ENCODE results near the gene LIMS3. TPM values are rescaled to one million over a fixed set of nuclear protein-coding genes. Genes with fewer than 3 reads are reported as not detected.
"Not testable (repeated sequence)": the region's sequence is repeated elsewhere in the genome, so short reads cannot be mapped to it uniquely, and the experiment has no call there.

LIMS3 gene
- total RNA-seq, 1 donor from 2014 or later = 0.16 TPM

DNA sequence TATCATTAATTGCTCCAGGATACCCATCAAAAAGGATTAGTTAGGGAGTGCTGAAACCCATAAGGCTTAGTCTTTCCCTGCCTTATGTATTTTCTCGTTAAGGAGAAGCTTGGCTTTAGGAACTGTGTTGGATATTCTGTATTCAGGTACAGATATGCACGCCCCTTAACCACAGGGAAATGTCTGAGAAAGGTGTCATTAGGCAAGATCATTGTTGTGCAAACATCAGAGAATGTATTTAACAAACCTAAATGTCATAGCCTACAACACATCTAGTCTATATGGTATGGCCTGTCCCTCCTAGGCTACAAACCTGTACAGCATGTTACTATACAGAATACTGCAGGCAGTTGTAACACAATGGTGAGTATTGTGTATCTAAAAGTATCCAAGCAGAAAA, 10.1 kb downstream of the LIMS3 start:
- H3K27ac Mint-ChIP-seq; H3K36me3 Mint-ChIP-seq (ENCODE audit: low read depth); H3K4me3 Mint-ChIP-seq; intact Hi-C loops (cut with micrococcal nuclease); H3K27me3 Mint-ChIP-seq; H3K4me1 Mint-ChIP-seq; DNase-seq; H3K9me3 Mint-ChIP-seq: not testable (repeated sequence)

DNA sequence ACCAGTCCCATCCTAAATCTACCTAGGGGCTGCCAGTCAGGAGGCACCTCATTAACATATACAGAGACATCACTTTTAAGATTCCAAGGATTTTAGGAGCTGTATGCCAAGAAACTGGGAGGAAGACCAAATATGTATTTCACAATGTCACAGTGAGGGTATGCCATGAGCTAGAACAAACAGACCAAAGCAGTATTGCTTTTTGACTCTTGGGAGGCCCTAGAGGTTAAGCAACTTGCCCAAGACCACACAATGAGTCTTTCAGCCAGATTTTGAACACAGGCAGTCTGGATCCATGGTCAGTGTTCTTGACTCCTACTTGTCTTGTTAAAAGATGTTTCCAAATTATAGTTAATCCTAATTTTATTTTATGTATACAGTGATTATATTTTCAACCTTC, 12.3 kb downstream of the LIMS3 start:
- H3K27ac Mint-ChIP-seq; H3K4me3 Mint-ChIP-seq; H3K27me3 Mint-ChIP-seq; intact Hi-C loops (cut with micrococcal nuclease); H3K9me3 Mint-ChIP-seq; H3K36me3 Mint-ChIP-seq (ENCODE audit: low read depth); DNase-seq; H3K4me1 Mint-ChIP-seq: not testable (repeated sequence)

DNA sequence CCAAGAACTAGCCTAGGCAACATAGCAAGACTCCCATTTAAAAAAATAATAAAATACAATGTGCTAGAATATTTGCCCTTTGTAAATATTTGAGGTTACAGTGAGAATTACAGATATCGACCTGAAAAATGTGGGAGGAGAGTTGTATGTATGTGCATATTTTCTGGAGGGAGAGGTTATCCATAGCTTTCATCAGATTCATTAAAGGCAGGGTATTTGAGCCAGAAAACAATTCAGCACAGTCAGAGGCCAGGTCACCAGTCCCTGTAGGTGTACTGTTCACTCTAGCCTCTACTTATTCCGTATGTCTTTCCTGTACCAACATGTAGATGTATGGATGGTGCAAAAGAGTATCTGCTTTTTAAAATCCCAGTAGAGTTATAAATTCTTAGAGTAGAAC, 15.4 kb downstream of the LIMS3 start:
- H3K36me3 Mint-ChIP-seq (ENCODE audit: low read depth); H3K27me3 Mint-ChIP-seq; H3K9me3 Mint-ChIP-seq; intact Hi-C loops (cut with micrococcal nuclease); H3K4me1 Mint-ChIP-seq; H3K27ac Mint-ChIP-seq; H3K4me3 Mint-ChIP-seq: not testable (repeated sequence)
- DNase-seq = peak; percentile 9

DNA sequence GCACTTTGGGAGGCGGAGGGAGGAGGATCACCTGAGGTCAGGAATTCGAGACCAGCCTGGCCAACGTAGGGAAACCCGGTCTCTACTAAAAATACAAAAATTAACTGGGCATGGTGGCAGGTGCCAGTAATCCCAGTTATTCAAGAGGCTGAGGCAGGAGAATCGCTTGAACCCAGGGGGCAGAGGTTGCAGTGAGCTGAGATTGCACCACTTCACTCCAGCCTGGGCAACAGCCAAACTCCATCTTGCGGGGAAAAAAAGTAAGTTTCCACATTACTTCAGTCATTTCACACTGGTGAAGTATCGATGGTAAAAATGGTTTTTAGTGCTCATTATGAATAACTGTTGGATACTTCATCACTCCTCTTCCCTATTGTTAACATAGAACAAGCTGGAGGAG, 16.1 kb downstream of the LIMS3 start:
- DNase-seq; H3K27me3 Mint-ChIP-seq; H3K27ac Mint-ChIP-seq; H3K36me3 Mint-ChIP-seq (ENCODE audit: low read depth); H3K9me3 Mint-ChIP-seq; H3K4me3 Mint-ChIP-seq; intact Hi-C loops (cut with micrococcal nuclease); H3K4me1 Mint-ChIP-seq: not testable (repeated sequence)

DNA sequence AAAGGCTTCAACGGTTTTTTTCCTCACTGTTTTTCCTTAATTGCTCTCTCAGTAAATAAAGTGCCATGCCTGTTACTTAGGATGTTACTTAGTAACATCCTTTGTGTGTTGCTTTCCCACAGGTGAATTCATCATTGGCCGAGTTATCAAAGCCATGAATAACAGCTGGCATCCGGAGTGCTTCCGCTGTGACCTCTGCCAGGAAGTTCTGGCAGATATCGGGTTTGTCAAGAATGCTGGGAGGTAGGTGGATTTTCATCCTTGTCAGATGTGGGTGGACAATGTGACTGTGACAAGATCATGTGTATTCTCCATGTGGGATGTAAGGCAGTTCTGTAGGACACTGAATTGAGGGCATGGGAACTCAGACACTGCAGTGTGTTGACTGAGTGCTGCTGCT, 17.3 kb downstream of the LIMS3 start:
- H3K9me3 Mint-ChIP-seq; H3K27ac Mint-ChIP-seq; H3K27me3 Mint-ChIP-seq; H3K36me3 Mint-ChIP-seq (ENCODE audit: low read depth); H3K4me3 Mint-ChIP-seq; DNase-seq; intact Hi-C loops (cut with micrococcal nuclease); H3K4me1 Mint-ChIP-seq: not testable (repeated sequence)

DNA sequence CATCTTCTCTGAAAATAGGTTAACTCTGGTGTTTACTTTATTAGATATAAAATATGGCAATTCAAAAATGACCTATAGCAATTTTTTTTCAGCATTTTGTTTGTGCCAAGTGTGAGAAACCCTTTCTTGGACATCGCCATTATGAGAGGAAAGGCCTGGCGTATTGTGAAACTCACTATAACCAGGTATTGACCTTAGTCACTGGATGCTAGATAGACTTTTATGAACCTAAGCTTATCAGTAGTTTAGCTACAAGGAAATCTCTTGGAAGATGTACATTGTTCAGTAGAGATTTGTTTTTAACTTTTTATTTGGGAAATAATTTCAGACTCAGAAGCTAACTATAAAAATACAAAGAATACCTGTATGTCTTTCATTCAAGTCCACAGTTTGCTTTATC, 21.7 kb downstream of the LIMS3 start:
- H3K9me3 Mint-ChIP-seq; H3K36me3 Mint-ChIP-seq (ENCODE audit: low read depth); DNase-seq; H3K4me3 Mint-ChIP-seq; H3K27ac Mint-ChIP-seq; intact Hi-C loops (cut with micrococcal nuclease); H3K4me1 Mint-ChIP-seq; H3K27me3 Mint-ChIP-seq: not testable (repeated sequence)

DNA sequence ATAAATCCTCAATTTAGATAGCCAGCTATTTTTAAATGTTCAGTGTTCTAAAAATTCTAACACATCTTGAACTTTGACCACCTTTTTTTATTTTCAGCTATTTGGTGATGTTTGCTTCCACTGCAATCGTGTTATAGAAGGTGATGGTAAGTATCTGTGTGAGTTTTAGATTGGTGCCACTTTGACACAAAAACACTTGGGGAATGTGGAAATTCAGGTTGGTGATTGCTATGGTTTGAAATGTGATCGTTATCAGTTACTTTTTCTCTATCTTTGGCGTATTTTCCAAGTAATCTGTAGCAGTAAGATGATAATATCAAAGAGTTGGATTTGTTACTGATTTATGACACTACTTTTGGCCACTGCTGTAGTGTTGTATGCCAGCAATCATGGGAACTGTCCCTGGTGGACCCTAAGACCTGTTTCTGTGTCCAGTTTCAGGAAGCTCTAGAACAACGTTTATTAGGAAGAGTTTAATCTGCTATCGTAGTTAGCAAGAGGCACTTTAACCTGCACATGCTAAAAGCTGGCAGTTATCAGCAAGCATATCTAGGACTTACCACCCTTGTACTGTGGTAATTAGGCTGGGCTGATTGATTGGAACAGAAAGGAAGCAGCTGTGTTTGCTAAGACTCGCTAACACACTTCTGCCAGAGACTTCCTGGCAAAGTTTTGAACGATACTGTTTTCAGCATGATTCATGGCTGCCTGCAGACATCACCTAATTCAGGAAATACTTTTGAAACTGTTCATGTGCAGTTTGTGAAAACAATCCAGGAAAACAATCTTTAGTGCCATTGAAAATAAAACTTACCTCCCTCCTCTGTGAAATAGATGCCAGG, 23.3 kb downstream of the LIMS3 start:
- DNase-seq; H3K27me3 Mint-ChIP-seq; H3K4me3 Mint-ChIP-seq; intact Hi-C loops (cut with micrococcal nuclease); H3K27ac Mint-ChIP-seq; H3K36me3 Mint-ChIP-seq (ENCODE audit: low read depth); H3K9me3 Mint-ChIP-seq; H3K4me1 Mint-ChIP-seq: not testable (repeated sequence)

DNA sequence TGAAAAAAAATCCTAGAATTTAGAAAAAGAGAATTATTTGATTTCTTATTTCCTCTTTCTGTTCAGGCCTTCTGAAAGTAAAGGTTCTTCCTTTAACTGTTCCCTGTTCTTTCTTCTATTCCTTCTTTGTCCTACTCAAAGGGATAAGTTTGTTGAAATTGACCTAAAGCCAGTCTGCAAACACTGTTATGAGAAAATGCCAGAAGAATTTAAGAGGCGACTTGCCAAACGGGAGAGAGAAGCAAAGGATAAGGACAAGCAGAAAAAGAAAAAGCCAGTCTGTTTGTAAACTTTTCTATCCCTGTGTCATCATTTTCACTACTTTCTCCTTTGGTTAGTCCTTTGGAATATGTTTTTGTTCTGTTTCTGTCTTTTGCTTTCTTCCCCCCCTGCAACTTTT, 26.0 kb downstream of the LIMS3 start:
- intact Hi-C loops (cut with micrococcal nuclease); H3K27me3 Mint-ChIP-seq; H3K36me3 Mint-ChIP-seq (ENCODE audit: low read depth); DNase-seq; H3K4me1 Mint-ChIP-seq; H3K9me3 Mint-ChIP-seq; H3K4me3 Mint-ChIP-seq; H3K27ac Mint-ChIP-seq: not testable (repeated sequence)

DNA sequence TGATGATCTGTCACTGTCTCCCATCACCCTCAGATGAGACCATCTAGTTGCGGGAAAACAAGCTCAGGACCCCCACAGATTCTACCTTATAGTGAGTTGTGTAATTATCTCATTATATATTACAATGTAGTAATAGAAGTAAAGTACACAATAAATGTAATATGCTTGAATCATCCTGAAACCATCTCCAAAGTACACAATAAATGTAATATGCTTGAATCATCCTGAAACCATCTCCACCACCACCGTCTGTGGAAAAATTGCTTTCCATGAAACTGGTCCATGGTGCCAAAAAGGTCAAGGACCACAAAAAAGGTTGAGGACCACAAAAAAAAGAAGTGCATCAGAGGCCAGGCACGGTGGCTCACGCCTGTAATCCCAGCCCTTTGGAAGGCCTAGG, 29.3 kb downstream of the LIMS3 start:
- H3K36me3 Mint-ChIP-seq (ENCODE audit: low read depth); H3K27ac Mint-ChIP-seq; DNase-seq; H3K27me3 Mint-ChIP-seq; H3K9me3 Mint-ChIP-seq; H3K4me3 Mint-ChIP-seq; H3K4me1 Mint-ChIP-seq; intact Hi-C loops (cut with micrococcal nuclease): not testable (repeated sequence)

DNA sequence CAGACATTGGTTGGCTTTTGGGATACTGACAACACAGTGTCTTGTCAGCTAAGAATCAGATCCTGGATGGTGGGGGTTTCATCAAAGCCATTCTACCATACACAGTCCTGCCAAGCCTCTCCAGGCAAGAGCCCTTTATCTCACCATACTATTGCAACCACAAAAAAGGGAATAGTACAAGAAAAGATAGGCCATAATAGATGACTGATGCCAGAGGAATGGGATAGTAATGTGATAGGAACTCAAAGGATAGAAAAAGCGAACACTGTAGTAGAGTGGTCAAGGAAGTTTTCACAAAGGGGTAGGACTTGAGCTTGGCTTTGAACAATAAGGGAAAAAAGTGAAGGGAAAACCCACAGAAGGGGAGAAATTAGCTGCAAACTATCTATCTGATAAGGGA, 30.7 kb downstream of the LIMS3 start:
- H3K27ac Mint-ChIP-seq; H3K36me3 Mint-ChIP-seq (ENCODE audit: low read depth); H3K4me1 Mint-ChIP-seq; intact Hi-C loops (cut with micrococcal nuclease); H3K9me3 Mint-ChIP-seq; H3K27me3 Mint-ChIP-seq; H3K4me3 Mint-ChIP-seq; DNase-seq: not testable (repeated sequence)

DNA sequence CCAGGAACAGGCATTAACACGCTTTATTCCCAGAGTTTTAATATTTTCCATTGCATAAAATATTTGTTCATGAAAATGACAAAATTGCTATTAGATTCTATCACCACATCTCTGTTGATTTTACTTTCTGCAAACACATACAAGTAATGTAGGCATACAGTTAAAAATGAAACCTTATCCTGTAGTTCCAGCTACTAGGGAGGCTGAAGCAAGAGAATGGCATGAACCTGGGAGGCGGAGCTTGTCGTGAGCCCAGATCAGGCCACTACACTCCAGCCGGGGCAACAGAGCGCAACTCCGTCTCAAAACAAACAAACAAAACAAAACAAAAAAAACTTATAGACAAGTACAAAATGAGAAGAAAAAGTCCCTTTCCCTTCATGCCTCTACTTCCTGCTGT, 38.0 kb downstream of the LIMS3 start:
- H3K4me1 Mint-ChIP-seq; H3K36me3 Mint-ChIP-seq (ENCODE audit: low read depth); intact Hi-C loops (cut with micrococcal nuclease); H3K4me3 Mint-ChIP-seq; H3K9me3 Mint-ChIP-seq; H3K27ac Mint-ChIP-seq; H3K27me3 Mint-ChIP-seq; DNase-seq: not testable (repeated sequence)

DNA sequence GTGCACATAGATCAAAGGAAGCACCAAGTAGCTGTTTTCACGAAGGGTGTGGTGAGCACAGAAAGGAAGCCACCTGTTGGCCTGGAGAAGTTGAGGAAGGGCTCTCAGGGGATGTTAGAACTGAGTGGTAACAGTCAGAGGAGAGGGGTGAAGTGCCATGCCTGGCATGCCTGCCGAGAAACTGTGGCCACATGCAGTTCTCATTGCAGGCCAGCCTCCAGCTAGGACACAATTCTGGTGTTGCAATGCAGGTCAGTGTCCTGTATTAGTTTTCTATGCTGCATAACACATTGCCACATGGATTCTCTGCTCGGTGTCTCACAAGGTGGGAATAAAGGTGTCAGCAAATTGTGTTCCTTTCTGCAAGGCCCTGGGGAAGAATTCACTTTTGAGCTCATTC, 46.9 kb downstream of the LIMS3 start:
- H3K27me3 Mint-ChIP-seq; H3K4me3 Mint-ChIP-seq; DNase-seq; H3K36me3 Mint-ChIP-seq (ENCODE audit: low read depth); H3K27ac Mint-ChIP-seq; intact Hi-C loops (cut with micrococcal nuclease); H3K4me1 Mint-ChIP-seq; H3K9me3 Mint-ChIP-seq: not testable (repeated sequence)

DNA sequence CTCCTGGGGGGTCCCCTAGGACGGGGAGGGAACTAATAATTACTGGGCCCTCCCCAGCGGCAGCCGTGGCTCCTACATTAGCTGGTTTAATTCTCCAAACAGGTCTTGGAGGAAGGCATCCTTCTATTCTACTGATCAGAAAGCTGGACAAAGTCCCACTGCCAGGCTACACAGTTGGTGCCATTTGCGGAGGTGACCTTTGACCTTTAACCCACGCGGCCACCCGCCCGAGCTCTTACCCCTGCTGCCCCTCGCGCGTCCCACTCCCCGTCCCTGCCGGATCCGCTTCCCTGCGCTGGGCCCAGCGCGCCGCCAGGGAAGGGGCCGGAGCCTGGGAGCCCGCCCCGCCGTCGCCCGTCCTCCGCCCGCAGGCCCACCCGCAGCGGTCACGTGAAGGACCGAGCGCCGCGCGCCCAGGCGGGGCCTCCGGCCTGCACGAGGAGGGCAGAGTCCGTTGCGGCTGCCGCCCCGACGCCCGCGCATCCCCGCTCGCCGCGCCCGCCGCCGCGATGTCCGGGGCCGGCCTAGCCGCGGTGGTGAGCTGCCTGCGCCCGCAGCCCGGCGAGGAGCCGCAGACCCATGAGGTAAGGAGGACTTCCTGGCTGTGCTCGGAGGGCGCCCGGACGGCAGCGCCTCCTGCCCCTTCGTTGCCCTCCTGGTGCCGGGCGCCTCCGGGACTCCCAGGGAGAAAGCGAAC, 48.9 kb downstream of the LIMS3 start:
- H3K27me3 Mint-ChIP-seq; H3K36me3 Mint-ChIP-seq (ENCODE audit: low read depth); H3K9me3 Mint-ChIP-seq; intact Hi-C loops (cut with micrococcal nuclease); H3K27ac Mint-ChIP-seq; DNase-seq; H3K4me1 Mint-ChIP-seq; H3K4me3 Mint-ChIP-seq: not testable (repeated sequence)

DNA sequence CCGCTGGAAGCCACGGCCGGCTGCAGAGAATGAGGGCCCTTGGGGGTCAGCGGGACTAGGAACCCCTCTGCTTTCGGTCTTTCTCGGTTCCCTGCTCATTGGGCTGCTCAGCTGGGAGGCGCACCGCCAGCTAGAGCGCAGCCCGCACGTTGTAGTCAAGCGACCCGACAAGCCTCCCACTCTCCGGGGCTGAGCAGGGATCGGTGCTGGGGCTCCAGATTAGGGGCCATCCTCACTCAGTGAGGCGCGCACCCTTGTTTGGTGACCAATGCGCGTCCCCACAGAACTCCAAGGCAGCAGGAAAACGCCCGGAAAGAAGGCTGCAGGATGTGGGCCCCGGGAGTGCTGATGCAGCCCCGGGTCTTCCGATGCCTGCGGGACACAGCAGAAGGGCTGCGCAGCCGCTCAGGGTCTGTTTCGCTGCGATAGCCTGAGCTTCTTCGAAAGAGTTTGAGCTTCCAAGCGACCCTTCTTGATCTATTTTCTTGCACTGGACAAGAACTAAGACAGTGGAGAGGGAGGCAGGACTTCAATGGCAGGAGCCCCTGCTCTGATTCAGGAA, 49.6 kb downstream of the LIMS3 start:
- H3K4me1 Mint-ChIP-seq; intact Hi-C loops (cut with micrococcal nuclease); DNase-seq; H3K9me3 Mint-ChIP-seq; H3K4me3 Mint-ChIP-seq; H3K27me3 Mint-ChIP-seq; H3K36me3 Mint-ChIP-seq (ENCODE audit: low read depth); H3K27ac Mint-ChIP-seq: not testable (repeated sequence)
